ENCODE measurements around the gene GPR155. TPM values are rescaled to one million over a fixed set of nuclear protein-coding genes. Genes with fewer than 3 reads are reported as not detected.

GPR155 gene
- total and polyA plus RNA-seq, 7 donors, result 1.0 to 9.7 (median 5.1) TPM

DNA sequence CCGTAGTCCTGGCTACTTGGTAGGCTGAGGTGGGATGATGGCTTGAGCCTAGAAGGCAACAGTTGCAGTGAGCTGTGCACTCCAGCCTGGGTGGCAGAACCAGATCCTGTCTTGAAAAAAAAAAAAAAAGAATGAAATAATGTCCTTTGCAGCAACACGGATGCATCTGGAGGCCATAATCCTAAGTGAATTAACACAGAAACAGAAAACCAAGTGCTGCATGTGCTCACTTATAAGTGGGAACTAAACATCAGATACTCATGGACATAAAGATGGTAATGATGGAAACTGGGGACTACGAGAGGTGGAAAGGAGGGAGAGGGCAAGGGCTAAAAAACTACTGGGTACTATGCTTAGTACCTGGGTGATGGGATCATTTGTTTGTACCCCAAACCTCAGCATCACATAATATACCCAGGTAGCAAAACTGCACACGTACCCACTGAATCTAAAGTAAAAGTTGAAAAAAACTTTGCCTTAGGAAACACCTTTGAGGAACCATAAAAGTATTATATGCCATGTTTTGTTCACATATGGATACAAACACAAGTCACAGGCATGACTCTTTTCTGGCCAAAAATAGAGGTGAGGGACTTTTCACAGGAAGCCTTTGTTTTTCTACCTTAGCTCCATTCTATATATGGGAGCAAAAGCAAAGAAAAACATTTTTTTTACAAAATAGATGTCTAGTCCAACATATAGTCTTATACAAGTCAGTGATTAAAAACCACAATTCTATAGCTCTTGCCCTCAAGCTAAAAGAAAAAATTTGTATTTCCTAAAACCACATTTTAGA, 36.6 kb downstream of the GPR155 start:
- ATAC-seq, result no peak
- no peak overlapping the region for H3K27ac ChIP-seq
- TF ChIP-seq, protein P1, sequence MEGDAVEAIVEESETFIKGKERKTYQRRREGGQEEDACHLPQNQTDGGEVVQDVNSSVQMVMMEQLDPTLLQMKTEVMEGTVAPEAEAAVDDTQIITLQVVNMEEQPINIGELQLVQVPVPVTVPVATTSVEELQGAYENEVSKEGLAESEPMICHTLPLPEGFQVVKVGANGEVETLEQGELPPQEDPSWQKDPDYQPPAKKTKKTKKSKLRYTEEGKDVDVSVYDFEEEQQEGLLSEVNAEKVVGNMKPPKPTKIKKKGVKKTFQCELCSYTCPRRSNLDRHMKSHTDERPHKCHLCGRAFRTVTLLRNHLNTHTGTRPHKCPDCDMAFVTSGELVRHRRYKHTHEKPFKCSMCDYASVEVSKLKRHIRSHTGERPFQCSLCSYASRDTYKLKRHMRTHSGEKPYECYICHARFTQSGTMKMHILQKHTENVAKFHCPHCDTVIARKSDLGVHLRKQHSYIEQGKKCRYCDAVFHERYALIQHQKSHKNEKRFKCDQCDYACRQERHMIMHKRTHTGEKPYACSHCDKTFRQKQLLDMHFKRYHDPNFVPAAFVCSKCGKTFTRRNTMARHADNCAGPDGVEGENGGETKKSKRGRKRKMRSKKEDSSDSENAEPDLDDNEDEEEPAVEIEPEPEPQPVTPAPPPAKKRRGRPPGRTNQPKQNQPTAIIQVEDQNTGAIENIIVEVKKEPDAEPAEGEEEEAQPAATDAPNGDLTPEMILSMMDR (IDR thresholded peaks at IDR 0.05), result no peak
- peaks cover 0 to 43% of the 10 kb centered on the region in 2 donors for H3K36me3 ChIP-seq (ENCODE audit: insufficient read depth in 1 of 2, low read depth in 1 of 2)
- no peak overlapping the region for H3K4me3 ChIP-seq
- 79 to 85% (median 82%) methylated on average over 4 of the region's 4 CpGs for WGBS, 3 donors
- no peak for DNase-seq
- H3K4me1 ChIP-seq, result no peaks in the 10 kb centered on the region
- intact Hi-C loops (cut with DNase I), result no loop called here
- no peaks in the 10 kb centered on the region for H3K9me3 ChIP-seq
- no peaks in the 10 kb centered on the region for H3K27me3 ChIP-seq (ENCODE audit: insufficient read depth in 3 of 3, low read length in 2 of 3)

DNA sequence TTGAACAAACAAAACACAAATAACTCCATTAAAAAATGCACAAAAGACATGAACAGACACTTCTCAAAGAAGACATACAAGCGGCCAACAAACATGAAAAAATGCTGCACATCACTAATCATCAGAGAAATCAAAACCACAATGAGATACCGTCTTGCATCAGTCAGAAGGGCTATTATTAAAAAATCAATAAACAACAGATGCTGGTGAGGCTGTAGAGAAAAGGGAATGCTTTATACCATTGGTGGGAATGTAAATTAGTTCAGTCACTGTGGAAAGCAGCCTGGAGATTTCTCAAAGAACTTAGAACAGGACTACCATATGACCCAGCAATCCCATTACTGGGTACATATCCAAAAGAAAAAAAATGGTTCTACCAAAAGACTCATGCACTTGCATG, 37.8 kb downstream of the GPR155 start:
- 95 to 98% (median 97%) methylated on average over 2 of the region's 2 CpGs for WGBS, 3 donors
- DNase-seq, result no peak
- intact Hi-C loops (cut with DNase I), result no loop called here
- Histone ChIP-seq H3K4me3 (no peak overlapping the region), H3K4me1 (no peaks in the 10 kb centered on the region), H3K27ac (no peak overlapping the region), H3K27me3 (ENCODE audit: insufficient read depth in 3 of 3, low read length in 2 of 3) (no peaks in the 10 kb centered on the region), H3K36me3 (ENCODE audit: insufficient read depth in 1 of 2, low read depth in 1 of 2) (peaks cover 0 to 50% of the 10 kb centered on the region in 2 donors), H3K9me3 (no peaks in the 10 kb centered on the region)
- TF ChIP-seq, protein P1 (IDR thresholded peaks at IDR 0.05), result no peak
- no peak for ATAC-seq

DNA sequence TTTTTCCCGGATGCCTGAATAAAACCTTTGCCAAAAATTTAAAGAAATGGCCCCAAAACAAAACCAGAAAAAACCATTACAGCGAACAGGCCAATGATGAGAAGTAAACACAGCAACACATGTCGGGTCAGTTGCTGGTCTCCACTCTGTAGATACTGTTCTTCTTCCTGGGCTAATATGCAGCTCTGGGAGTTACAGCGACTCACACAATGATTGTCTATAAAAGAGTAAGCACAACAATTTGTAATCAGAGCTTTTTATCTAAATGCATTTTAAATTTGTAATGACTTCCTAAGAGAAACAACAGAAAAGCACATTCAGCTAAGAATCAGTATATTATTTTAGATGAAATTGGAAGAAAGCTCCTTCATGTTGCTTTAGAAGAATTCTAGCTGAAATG, 40.3 kb downstream of the GPR155 start:
- intact Hi-C loops (cut with DNase I), result no loop called here
- no peaks in the 10 kb centered on the region for H3K4me1 ChIP-seq
- no peak overlapping the region for H3K4me3 ChIP-seq
- TF ChIP-seq, protein P1 (IDR thresholded peaks at IDR 0.05), result no peak
- no peak for DNase-seq
- H3K27ac ChIP-seq, result no peak overlapping the region
- no peaks in the 10 kb centered on the region for H3K27me3 ChIP-seq (ENCODE audit: insufficient read depth in 3 of 3, low read length in 2 of 3)
- WGBS, 3 donors, result 80 to 84% (median 83%) methylated on average over 4 of the region's 4 CpGs
- H3K36me3 ChIP-seq (ENCODE audit: insufficient read depth in 1 of 2, low read depth in 1 of 2), result peaks cover 0 to 48% of the 10 kb centered on the region in 2 donors
- no peak for ATAC-seq
- no peaks in the 10 kb centered on the region for H3K9me3 ChIP-seq

DNA sequence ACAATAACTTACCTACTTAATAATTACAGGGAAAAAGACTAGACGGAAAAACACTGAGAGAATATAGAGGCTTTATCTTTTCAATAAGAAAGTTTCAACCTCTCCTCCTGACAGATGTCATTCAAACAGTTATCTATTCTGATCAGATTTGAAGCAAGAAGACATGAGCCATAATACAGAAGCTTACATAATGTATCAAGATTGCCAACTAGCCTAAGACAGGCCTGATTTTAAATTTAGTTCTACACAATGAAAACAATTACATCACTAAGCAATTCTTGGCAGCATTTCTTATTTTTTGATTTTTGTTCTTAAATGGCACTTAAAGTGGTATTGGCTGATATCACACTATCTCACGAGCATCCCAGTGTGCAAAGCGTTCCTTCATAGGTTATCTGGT, 41.6 kb downstream of the GPR155 start:
- no peak for ATAC-seq
- intact Hi-C loops (cut with DNase I), result no loop called here
- WGBS, 3 donors, result 72 to 82% (median 76%) methylated on average over 3 of the region's 3 CpGs

More for the DNA sequence above, 41.6 kb downstream of the GPR155 start:
- no peak overlapping the region for H3K27ac ChIP-seq
- no peak for DNase-seq
- TF ChIP-seq, protein P1 (IDR thresholded peaks at IDR 0.05), result no peak
- no peak overlapping the region for H3K4me3 ChIP-seq
- H3K9me3 ChIP-seq, result no peaks in the 10 kb centered on the region
- H3K36me3 ChIP-seq (ENCODE audit: insufficient read depth in 1 of 2, low read depth in 1 of 2), result peaks cover 0 to 44% of the 10 kb centered on the region in 2 donors
- no peaks in the 10 kb centered on the region for H3K27me3 ChIP-seq (ENCODE audit: insufficient read depth in 3 of 3, low read length in 2 of 3)
- H3K4me1 ChIP-seq, result no peaks in the 10 kb centered on the region

Data from psoas muscle (tissue), 8 donors.